ENCODE data around the gene MS4A15.

The MS4A15 gene

DNA sequence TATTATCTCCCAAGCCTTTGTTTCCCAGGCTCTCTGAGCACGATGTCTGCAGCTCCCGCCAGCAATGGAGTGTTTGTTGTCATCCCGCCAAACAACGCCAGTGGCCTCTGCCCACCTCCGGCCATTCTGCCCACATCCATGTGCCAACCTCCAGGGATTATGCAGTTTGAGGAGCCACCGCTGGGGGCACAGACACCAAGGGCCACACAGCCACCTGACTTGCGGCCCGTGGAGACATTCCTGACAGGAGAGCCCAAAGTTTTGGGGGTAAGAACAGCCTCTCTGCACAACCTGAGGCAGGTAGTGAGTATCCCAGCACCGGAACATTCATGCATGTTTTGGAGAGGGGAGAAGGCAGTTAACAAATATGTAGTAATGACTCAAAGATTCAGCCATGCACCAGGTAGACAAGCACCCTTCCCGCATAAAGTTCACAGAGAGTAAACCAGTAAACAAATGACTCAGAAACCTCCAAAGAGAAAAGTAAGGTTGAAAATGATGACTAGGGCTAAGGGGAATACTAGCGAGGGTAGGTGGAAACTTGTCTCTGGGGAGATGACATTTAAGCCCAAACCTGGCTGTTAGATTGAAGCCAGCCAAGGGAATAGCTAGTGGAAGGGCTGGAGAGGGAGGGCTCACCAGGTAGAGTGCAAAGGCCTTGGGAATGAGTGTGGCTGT is 7.2 kb downstream of the MS4A15 start:
- no peak overlapping the region for H3K27ac ChIP-seq (ENCODE audit: low read depth, low read length)
- H3K4me1 ChIP-seq (ENCODE audit: control insufficient read depth in 1 of 2, insufficient read depth in 2 of 2, low read length in 2 of 2): no peaks in the 10 kb centered on the region
- H3K9me3 ChIP-seq (ENCODE audit: control insufficient read depth in 1 of 2, low read length in 2 of 2): no peaks in the 10 kb centered on the region
- no peak overlapping the region for H3K4me3 ChIP-seq (ENCODE audit: low read depth in 1 of 2, low read length in 2 of 2)
- H3K36me3 ChIP-seq (ENCODE audit: control insufficient read depth in 1 of 2, insufficient read depth in 2 of 2, low read length in 2 of 2): no peaks in the 10 kb centered on the region
- H3K27me3 ChIP-seq (ENCODE audit: control insufficient read depth in 1 of 2, insufficient read depth in 2 of 2, low read length in 2 of 2): no peaks in the 10 kb centered on the region
- no peak overlapping the region for H3K9ac ChIP-seq (ENCODE audit: low read depth in 1 of 2, low read length in 2 of 2)

DNA sequence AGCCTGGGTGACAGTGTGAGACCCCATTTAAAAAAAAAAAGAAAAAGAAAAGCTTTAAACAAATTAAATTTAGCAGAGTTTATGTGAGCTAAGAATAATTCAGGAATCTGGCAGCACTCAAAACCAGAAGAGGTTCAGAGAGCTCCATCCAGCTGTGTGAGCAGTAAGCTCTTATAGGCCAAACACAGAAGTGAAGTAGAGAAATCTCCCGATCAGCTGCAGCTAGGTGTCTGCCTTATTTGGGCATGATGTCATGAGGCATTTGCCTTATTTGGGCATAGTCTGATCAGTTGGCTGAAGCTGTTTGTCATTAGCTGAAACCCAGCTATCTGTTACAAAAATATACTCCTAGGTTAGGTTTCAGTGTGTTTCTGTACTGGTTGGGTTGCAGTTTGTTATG is 8.2 kb downstream of the MS4A15 start:
- H3K4me3 ChIP-seq (ENCODE audit: low read depth in 1 of 2, low read length in 2 of 2): no peak overlapping the region
- H3K9ac ChIP-seq (ENCODE audit: low read depth in 1 of 2, low read length in 2 of 2): no peak overlapping the region
- H3K9me3 ChIP-seq (ENCODE audit: control insufficient read depth in 1 of 2, low read length in 2 of 2): no peaks in the 10 kb centered on the region
- H3K27ac ChIP-seq (ENCODE audit: low read depth, low read length): no peak overlapping the region
- no peaks in the 10 kb centered on the region for H3K27me3 ChIP-seq (ENCODE audit: control insufficient read depth in 1 of 2, insufficient read depth in 2 of 2, low read length in 2 of 2)
- no peaks in the 10 kb centered on the region for H3K36me3 ChIP-seq (ENCODE audit: control insufficient read depth in 1 of 2, insufficient read depth in 2 of 2, low read length in 2 of 2)
- H3K4me1 ChIP-seq (ENCODE audit: control insufficient read depth in 1 of 2, insufficient read depth in 2 of 2, low read length in 2 of 2): no peaks in the 10 kb centered on the region

DNA sequence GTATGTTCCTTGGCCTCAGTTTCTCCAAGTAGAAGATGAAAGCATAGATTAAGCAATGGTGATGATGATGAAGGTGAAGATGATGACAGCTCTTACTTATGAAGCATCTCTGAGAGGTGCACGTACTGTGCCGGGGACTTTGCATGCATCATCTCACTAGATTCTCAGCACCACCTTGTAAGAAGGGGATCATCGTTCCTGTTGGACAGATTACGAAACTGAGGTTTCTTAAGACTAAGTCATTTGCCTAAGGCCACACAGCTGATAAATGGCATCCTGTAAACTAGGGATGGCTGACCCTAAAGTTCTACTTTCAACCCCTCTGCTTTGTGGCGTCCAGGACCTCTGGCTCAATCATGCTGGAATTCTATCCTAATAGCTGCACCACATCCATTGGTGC is 8.7 kb downstream of the MS4A15 start:
- Histone ChIP-seq H3K27ac (ENCODE audit: low read depth, low read length) (no peak overlapping the region), H3K36me3 (ENCODE audit: control insufficient read depth in 1 of 2, insufficient read depth in 2 of 2, low read length in 2 of 2) (no peaks in the 10 kb centered on the region), H3K9ac (ENCODE audit: low read depth in 1 of 2, low read length in 2 of 2) (no peak overlapping the region), H3K9me3 (ENCODE audit: control insufficient read depth in 1 of 2, low read length in 2 of 2) (no peaks in the 10 kb centered on the region), H3K4me3 (ENCODE audit: low read depth in 1 of 2, low read length in 2 of 2) (no peak overlapping the region), H3K27me3 (ENCODE audit: control insufficient read depth in 1 of 2, insufficient read depth in 2 of 2, low read length in 2 of 2) (no peaks in the 10 kb centered on the region), H3K4me1 (ENCODE audit: control insufficient read depth in 1 of 2, insufficient read depth in 2 of 2, low read length in 2 of 2) (no peaks in the 10 kb centered on the region)

DNA sequence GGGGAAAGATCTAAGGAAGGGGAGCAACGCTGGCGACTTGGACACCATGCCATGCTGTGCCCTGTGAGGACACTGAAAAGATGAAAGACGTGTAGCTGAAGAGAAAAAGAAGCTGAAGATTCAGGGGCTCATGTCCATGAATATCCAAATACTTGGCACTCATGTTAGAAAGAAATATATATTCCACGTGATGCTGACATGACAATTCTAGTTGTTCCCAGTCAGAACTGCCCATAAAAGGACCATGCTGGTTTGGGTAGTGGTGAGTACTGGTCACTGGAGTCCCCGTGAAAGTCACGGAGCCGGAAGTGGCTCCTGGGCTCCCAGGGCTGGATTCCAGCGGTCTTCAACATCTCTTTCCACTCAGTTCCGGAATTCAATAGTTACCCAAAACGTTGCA is 9.9 kb downstream of the MS4A15 start:
- H3K27me3 ChIP-seq (ENCODE audit: control insufficient read depth in 1 of 2, insufficient read depth in 2 of 2, low read length in 2 of 2): no peaks in the 10 kb centered on the region
- H3K9ac ChIP-seq (ENCODE audit: low read depth in 1 of 2, low read length in 2 of 2): no peak overlapping the region
- H3K9me3 ChIP-seq (ENCODE audit: control insufficient read depth in 1 of 2, low read length in 2 of 2): no peaks in the 10 kb centered on the region
- no peaks in the 10 kb centered on the region for H3K36me3 ChIP-seq (ENCODE audit: control insufficient read depth in 1 of 2, insufficient read depth in 2 of 2, low read length in 2 of 2)
- no peak overlapping the region for H3K27ac ChIP-seq (ENCODE audit: low read depth, low read length)
- no peaks in the 10 kb centered on the region for H3K4me1 ChIP-seq (ENCODE audit: control insufficient read depth in 1 of 2, insufficient read depth in 2 of 2, low read length in 2 of 2)
- H3K4me3 ChIP-seq (ENCODE audit: low read depth in 1 of 2, low read length in 2 of 2): no peak overlapping the region

DNA sequence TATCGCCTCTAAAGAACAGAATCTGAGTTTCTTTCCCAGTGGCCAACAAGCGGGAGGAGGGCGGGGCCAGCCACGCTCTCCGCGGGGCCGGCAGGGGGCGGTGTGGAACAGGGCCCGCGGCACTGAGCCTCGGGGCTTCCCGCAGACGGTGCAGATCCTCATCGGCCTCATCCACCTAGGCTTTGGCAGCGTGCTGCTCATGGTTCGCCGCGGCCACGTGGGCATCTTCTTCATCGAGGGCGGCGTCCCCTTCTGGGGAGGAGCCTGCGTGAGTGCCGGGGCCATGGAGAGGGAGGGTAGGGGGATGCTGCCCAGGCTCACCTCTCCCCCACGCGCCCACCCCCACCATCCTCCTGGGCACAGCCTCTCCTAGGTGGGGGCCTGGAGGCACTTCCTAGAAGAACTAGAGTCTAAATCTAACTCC is 10.7 kb downstream of the MS4A15 start:
- Histone ChIP-seq H3K36me3 (ENCODE audit: control insufficient read depth in 1 of 2, insufficient read depth in 2 of 2, low read length in 2 of 2) (no peaks in the 10 kb centered on the region), H3K9ac (ENCODE audit: low read depth in 1 of 2, low read length in 2 of 2) (no peak overlapping the region), H3K9me3 (ENCODE audit: control insufficient read depth in 1 of 2, low read length in 2 of 2) (no peaks in the 10 kb centered on the region), H3K27me3 (ENCODE audit: control insufficient read depth in 1 of 2, insufficient read depth in 2 of 2, low read length in 2 of 2) (peaks cover 0 to 6% of the 10 kb centered on the region in 2 donors), H3K27ac (ENCODE audit: low read depth, low read length) (no peak overlapping the region), H3K4me3 (ENCODE audit: low read depth in 1 of 2, low read length in 2 of 2) (no peak overlapping the region), H3K4me1 (ENCODE audit: control insufficient read depth in 1 of 2, insufficient read depth in 2 of 2, low read length in 2 of 2) (no peaks in the 10 kb centered on the region)

DNA sequence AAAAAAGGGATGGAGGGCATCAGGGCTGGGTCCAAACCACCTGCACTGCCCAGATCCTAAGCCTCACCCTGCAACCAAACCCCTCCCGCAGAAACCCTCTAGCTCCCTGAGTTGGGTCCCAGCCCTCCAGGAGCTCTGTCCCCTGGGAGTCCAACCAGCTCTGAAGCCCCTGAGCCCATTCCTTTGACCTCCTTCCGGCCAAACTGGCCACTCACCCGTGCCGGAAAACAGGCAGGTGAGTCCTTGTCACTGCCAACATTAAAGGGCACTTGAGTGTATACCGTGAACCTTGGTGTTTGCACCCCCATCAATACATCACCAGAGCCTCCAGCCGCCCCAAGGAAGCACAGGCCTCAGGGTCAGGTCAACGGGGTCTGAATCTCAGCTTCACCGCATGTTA is 11.5 kb downstream of the MS4A15 start:
- Histone ChIP-seq H3K9ac (ENCODE audit: low read depth in 1 of 2, low read length in 2 of 2) (no peak overlapping the region), H3K4me3 (ENCODE audit: low read depth in 1 of 2, low read length in 2 of 2) (no peak overlapping the region), H3K9me3 (ENCODE audit: control insufficient read depth in 1 of 2, low read length in 2 of 2) (no peaks in the 10 kb centered on the region), H3K36me3 (ENCODE audit: control insufficient read depth in 1 of 2, insufficient read depth in 2 of 2, low read length in 2 of 2) (no peaks in the 10 kb centered on the region), H3K27me3 (ENCODE audit: control insufficient read depth in 1 of 2, insufficient read depth in 2 of 2, low read length in 2 of 2) (peaks cover 0 to 6% of the 10 kb centered on the region in 2 donors), H3K4me1 (ENCODE audit: control insufficient read depth in 1 of 2, insufficient read depth in 2 of 2, low read length in 2 of 2) (no peaks in the 10 kb centered on the region), H3K27ac (ENCODE audit: low read depth, low read length) (no peak overlapping the region)

DNA sequence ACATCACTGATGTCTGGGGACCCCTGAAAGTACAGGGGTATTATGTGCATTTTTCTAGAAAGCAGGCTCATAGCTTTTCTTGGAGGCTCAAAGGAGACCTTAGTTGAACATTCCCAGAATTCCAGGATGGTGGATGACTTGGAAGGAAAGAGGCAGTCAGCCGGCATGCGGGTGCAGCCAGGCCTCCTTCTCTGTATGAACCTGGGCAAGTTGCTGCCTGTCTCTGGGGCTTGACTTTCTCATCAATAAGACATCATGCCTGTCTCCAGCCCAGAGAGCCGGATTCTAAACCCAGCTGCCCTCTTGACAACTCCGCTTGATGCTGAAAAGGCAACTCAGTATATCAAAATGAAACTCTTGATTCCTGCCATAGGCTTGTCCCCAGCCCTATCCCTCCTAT is 12.6 kb downstream of the MS4A15 start:
- H3K27ac ChIP-seq (ENCODE audit: low read depth, low read length): no peak overlapping the region
- no peaks in the 10 kb centered on the region for H3K36me3 ChIP-seq (ENCODE audit: control insufficient read depth in 1 of 2, insufficient read depth in 2 of 2, low read length in 2 of 2)
- H3K27me3 ChIP-seq (ENCODE audit: control insufficient read depth in 1 of 2, insufficient read depth in 2 of 2, low read length in 2 of 2): peaks cover 0 to 6% of the 10 kb centered on the region in 2 donors
- no peak overlapping the region for H3K9ac ChIP-seq (ENCODE audit: low read depth in 1 of 2, low read length in 2 of 2)
- H3K4me1 ChIP-seq (ENCODE audit: control insufficient read depth in 1 of 2, insufficient read depth in 2 of 2, low read length in 2 of 2): no peaks in the 10 kb centered on the region
- H3K4me3 ChIP-seq (ENCODE audit: low read depth in 1 of 2, low read length in 2 of 2): no peak overlapping the region
- H3K9me3 ChIP-seq (ENCODE audit: control insufficient read depth in 1 of 2, low read length in 2 of 2): no peaks in the 10 kb centered on the region

DNA sequence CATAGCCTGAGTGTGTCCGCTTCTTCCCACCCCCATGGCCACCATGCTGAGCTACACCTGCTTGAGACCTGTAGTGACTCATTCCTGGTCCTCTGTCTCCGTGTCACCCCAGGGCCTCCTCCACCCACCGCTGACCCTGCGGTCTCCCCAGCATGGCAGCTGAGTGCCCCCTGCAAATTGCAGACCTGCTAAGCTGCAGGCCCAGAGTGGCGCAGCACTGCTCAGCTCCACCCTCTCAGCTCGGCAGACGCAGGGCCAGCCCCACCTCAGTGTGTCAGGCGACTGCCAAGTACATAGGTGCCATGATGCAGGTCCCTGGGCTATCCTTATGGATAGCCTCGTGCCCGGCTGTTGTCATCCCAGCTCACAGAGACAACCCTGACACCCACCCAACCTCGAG is 13.1 kb downstream of the MS4A15 start:
- Histone ChIP-seq H3K27me3 (ENCODE audit: control insufficient read depth in 1 of 2, insufficient read depth in 2 of 2, low read length in 2 of 2) (peaks cover 0 to 6% of the 10 kb centered on the region in 2 donors), H3K27ac (ENCODE audit: low read depth, low read length) (no peak overlapping the region), H3K4me1 (ENCODE audit: control insufficient read depth in 1 of 2, insufficient read depth in 2 of 2, low read length in 2 of 2) (no peaks in the 10 kb centered on the region), H3K9ac (ENCODE audit: low read depth in 1 of 2, low read length in 2 of 2) (no peak overlapping the region), H3K36me3 (ENCODE audit: control insufficient read depth in 1 of 2, insufficient read depth in 2 of 2, low read length in 2 of 2) (no peaks in the 10 kb centered on the region), H3K9me3 (ENCODE audit: control insufficient read depth in 1 of 2, low read length in 2 of 2) (no peaks in the 10 kb centered on the region), H3K4me3 (ENCODE audit: low read depth in 1 of 2, low read length in 2 of 2) (no peak overlapping the region)

DNA sequence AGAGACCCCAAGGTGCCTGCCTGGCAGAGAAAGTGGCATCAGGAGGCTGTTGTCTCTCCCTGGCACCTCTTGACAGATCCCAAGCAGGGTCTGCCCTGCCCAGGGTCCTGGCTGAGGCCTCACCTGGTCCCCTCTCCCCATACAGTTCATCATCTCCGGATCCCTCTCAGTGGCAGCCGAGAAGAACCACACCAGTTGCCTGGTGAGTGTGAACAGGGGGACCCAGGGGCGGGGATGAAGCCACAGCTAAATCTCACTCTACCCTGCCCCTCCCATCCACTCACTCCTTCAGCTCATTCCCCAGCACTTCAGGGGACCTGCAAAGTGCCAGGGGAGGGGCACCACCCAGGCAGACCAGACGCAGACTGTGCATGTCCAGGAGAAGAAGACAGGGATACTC is 14.5 kb downstream of the MS4A15 start:
- Histone ChIP-seq H3K36me3 (ENCODE audit: control insufficient read depth in 1 of 2, insufficient read depth in 2 of 2, low read length in 2 of 2) (no peaks in the 10 kb centered on the region), H3K9me3 (ENCODE audit: control insufficient read depth in 1 of 2, low read length in 2 of 2) (no peaks in the 10 kb centered on the region), H3K4me1 (ENCODE audit: control insufficient read depth in 1 of 2, insufficient read depth in 2 of 2, low read length in 2 of 2) (peaks cover 5% of the 10 kb centered on the region in 2 donors), H3K4me3 (ENCODE audit: low read depth in 1 of 2, low read length in 2 of 2) (no peak overlapping the region), H3K9ac (ENCODE audit: low read depth in 1 of 2, low read length in 2 of 2) (no peak overlapping the region), H3K27ac (ENCODE audit: low read depth, low read length) (no peak overlapping the region), H3K27me3 (ENCODE audit: control insufficient read depth in 1 of 2, insufficient read depth in 2 of 2, low read length in 2 of 2) (peaks cover 0 to 6% of the 10 kb centered on the region in 2 donors)

DNA sequence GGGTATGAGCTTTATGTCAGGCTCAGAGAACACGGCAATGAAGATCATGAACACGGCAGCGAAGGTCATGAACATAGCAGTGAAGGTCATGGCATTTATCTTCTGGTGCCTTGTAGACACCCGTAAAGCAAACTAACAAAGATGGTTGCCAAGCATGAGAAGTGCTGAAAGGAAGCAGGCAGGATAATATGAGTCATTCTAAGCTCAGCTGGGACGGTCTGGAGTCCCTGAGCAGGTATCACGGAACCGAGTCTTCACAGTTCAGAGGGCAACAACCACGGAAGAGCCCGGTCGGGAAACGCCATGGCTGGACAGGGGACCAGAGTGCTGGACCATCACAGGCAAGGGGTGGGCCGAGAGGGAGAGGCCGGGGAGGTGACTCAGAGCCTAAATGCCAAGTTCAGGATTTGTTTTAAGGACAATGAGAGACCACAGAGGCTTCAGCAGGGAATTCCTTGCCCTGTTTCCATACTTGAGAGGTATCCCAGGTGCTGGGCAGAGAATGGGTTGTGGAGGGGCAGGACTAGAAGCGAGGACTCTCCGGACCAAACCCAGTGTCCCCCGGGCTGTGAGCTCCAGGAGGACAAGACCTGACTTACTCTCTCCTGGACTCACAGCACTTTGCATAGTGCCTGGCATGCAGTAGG is 15.3 kb downstream of the MS4A15 start:
- no peak overlapping the region for H3K9ac ChIP-seq (ENCODE audit: low read depth in 1 of 2, low read length in 2 of 2)
- H3K27me3 ChIP-seq (ENCODE audit: control insufficient read depth in 1 of 2, insufficient read depth in 2 of 2, low read length in 2 of 2): peaks cover 0 to 6% of the 10 kb centered on the region in 2 donors
- H3K4me1 ChIP-seq (ENCODE audit: control insufficient read depth in 1 of 2, insufficient read depth in 2 of 2, low read length in 2 of 2): peaks cover 5% of the 10 kb centered on the region in 2 donors
- no peaks in the 10 kb centered on the region for H3K9me3 ChIP-seq (ENCODE audit: control insufficient read depth in 1 of 2, low read length in 2 of 2)
- no peak overlapping the region for H3K4me3 ChIP-seq (ENCODE audit: low read depth in 1 of 2, low read length in 2 of 2)
- no peaks in the 10 kb centered on the region for H3K36me3 ChIP-seq (ENCODE audit: control insufficient read depth in 1 of 2, insufficient read depth in 2 of 2, low read length in 2 of 2)
- no peak overlapping the region for H3K27ac ChIP-seq (ENCODE audit: low read depth, low read length)

All from duodenal mucosa (tissue), 2 donors.